HG03565 (cell line): ENCODE results near the gene ARSD.
A peak's percentile ranks its signal among the peaks of the same experiment; 100 is the strongest.
"Not testable (repeated sequence)": the region's sequence is repeated elsewhere in the genome, so short reads cannot be mapped to it uniquely, and the experiment has no call there.

Source experiments
- ATAC-seq: cut with Tn5 transposase; IDR thresholded peaks from one replicate; pipeline ENCODE4 v1.9.1; 2021; ENCODE audit warnings: mild to moderate bottlenecking, moderate library complexity; ENCODE audit not compliant: unreplicated experiment

The ARSD gene, protein sequence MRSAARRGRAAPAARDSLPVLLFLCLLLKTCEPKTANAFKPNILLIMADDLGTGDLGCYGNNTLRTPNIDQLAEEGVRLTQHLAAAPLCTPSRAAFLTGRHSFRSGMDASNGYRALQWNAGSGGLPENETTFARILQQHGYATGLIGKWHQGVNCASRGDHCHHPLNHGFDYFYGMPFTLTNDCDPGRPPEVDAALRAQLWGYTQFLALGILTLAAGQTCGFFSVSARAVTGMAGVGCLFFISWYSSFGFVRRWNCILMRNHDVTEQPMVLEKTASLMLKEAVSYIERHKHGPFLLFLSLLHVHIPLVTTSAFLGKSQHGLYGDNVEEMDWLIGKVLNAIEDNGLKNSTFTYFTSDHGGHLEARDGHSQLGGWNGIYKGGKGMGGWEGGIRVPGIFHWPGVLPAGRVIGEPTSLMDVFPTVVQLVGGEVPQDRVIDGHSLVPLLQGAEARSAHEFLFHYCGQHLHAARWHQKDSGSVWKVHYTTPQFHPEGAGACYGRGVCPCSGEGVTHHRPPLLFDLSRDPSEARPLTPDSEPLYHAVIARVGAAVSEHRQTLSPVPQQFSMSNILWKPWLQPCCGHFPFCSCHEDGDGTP

DNA sequence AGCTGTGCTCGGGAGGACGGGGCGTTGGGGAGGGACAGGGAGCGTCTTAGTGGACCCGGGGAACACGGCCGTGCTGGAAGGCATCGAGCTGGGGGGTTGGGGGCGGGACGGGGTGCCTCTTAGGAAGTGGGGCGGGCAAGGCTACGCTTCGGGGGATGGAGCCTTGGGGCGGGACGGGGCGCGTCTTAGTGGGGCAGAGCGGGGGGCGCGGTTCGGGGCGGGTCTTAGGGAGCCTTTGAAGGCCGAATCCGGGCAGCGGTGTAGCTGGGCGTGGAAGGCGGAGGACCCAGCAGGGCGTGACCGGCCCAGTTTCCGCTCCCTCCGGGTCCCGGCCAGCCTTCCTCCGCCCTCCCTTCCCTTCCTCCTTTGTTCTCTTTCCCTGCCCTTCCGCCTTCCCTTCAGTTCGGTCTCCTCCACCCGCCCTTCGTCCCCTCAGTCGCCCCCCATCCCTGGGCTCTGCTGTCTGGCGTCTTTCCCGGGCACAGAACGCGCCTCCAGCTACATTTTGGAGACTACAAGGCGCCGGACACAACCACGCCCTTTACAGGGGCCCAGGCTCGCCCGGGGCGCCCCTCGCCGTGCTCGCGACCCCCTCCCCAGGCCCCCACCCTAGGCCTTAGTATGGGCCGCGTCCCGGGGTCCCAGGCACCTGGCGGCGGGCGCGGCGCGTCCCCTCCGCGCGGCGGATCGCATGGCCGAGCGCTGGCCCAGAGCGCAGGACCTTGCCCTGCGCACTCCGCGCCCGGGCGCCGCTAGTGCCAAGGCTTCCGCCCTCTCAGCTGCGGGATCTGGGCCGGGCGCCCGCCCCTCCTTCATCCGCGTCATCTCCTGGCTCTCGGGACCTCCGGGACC, at the start of gene ARSD:
TSS of gene ARSD (minus strand) at position 757 of the 852 bp plus-strand sequence. CDS start at position 693, 64 bp downstream.
- ATAC-seq, result peak; percentile 76

DNA sequence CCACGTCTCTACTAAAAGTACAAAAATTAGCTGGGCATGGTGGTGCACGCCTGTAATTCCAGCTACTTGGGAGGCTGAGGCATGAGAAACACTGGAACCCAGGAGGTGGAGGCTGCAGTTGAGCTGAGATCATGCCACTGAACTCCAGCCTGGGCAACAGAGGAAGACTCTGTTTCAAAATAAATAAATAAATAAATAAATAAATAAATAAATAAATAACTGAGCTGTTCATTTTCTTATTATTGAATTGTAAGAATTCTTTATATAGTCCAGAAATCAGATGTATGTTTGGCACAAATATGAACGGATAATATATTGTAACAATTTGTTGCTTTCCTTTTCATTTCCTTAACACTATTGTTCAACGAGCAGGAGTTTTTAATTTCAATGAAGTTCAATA, 49.5 kb upstream of the ARSD start:
- not testable (repeated sequence) for ATAC-seq

DNA sequence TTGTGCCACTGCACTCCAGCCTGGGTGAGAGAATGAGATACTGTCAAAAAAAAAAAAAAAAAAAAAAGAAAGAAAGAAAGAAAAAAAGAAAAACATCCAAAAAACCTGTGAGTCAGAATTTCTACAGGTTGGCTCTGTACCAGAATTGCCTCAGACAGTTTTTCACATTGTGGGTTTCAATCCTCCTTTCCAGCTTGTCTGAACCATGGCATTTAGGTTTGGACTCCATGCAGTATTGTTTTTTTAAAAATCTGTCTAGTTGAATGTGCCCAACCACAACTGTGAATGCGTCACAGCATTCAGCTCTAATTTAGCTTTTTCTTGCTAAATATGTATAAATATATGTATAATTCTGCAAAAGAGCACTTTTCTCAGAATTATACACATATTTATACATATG, 45.8 kb upstream of the ARSD start:
- ATAC-seq, result no peak

DNA sequence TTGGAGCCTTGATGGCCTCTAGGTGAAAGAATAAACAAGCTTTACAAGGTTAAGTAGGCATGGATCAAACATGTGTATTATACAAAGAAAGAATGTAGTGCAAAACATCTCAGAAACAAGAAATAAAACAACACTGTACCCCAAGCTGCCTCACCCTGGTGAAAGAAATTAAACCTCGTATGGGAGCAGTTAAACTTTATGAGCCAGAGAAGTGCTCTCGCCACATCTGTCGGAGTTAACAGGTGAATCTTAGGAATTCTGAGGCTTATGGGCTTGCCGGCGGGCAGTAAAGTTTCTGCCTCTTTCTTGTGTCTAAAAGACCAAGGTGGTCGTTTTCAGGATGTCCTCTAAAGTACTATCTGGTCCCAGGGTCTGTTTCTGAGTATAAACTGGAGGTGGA, 43.3 kb upstream of the ARSD start:
- ATAC-seq, result no peak

DNA sequence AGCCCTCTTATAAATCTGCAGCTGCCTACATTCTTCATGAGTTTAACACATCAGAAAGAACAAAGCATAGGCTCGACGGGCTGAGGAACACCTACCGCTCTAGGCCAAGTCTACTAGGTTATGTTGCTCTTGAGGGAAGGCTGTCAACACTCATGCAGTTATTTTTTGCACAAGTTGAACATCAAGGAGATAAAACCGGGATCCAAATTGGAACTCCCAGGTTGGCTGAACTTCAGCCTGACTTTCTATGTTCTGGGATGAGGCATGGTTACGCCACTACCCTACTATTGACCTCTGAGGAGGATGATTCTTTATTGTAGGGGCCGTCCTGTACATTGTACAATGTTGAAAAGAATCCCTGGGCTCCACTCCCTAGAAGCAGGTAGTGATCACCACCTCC, 39.9 kb upstream of the ARSD start:
- ATAC-seq, result no peak

DNA sequence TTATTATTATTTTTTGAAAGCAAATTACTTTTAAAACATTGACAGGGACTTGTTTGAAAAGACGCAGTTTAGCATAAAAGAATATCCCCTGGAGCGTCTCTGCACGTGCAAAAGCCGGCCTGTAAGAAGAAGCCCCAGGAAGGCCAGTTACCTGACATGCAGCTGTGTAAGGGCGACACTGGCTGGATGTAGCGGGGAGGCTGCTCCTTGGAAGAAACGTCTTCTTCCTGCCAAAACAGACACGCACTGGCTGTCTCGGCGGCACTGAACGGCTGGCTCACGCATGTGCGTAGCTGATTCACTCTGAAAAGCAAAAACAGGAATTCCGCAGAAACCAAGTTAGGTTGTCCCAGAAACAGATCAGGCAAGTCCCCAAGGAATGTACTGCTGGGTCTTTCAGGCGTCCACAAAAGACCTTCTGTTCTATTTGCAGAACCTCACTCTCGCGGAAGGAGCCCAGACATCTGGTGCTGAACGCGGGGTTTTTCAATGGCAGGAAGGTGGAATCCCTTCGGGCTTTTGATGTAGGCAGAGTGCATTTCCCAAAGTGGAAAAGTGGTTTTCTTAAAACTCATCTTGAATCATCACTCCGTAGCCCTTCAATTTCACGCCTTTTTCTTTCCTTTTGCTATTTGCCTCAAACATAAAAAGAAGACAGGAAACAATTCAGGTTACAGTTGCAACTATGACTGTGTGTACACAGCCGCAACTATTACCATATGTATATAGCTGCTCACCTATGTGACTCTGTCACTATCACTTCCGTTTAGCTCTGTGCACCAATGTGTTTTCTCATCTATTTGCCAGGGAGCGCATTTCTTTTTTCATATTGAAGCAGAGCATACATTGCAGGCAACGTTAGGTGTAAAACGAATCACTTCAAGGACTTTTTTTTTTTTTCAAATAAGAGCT, 39.1 kb upstream of the ARSD start:
- ATAC-seq, result no peak

DNA sequence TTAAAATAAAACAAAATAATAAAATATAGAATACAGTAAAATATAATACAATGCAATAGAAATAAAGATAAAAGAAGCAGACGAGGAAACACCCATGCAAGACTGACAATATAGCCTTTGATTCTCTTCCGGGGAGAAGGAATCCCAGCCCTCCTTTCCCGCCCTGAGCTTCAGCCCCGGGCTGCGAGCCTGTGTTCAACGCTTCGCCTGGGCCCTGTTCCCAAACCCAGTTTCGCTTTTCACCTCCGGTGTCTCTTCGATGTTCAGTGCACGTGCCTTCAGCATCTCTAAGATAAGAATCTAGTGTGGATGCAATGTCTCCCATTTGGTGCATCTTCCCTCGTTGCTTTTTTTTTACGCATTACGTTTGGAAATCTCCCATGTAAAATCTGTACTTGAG, 38.4 kb upstream of the ARSD start:
- ATAC-seq, result no peak

DNA sequence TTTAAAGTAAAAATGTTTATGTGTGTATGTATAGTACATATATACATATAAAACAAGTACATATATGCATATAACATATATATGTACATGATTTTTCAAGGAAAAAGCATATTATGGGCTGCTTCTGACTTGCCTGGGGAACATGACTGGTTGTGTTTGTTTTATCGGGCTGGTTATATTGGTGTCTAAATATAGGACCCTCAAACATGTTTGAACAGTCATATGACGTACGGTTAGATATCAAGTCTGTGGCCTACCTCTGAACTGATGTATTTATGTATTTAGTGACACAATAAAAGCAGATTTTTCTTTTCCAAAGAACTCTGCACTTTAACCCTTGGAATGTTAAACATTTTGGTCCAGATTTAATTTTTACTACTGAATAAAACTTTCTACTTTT, 37.9 kb upstream of the ARSD start:
- no peak for ATAC-seq

DNA sequence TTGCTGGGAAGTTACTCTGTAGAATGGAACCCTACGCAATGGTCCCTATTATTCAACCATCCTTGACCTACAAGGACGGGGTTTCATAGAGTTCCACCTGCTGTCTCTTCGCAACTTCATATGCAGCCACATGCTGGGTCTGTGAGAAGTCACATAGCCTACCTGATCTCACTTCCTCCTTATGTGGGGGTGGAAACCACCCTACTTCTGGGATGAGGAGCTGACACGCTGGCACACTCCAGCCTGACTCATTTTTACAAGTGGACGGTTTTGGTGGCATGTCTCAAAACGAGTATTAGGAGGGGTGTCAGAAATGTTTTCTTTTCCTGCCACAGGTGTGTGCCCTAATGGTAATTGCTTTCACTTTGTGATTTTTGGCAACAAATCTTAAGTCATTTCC, 36.8 kb upstream of the ARSD start:
- peak; percentile 63 for ATAC-seq

DNA sequence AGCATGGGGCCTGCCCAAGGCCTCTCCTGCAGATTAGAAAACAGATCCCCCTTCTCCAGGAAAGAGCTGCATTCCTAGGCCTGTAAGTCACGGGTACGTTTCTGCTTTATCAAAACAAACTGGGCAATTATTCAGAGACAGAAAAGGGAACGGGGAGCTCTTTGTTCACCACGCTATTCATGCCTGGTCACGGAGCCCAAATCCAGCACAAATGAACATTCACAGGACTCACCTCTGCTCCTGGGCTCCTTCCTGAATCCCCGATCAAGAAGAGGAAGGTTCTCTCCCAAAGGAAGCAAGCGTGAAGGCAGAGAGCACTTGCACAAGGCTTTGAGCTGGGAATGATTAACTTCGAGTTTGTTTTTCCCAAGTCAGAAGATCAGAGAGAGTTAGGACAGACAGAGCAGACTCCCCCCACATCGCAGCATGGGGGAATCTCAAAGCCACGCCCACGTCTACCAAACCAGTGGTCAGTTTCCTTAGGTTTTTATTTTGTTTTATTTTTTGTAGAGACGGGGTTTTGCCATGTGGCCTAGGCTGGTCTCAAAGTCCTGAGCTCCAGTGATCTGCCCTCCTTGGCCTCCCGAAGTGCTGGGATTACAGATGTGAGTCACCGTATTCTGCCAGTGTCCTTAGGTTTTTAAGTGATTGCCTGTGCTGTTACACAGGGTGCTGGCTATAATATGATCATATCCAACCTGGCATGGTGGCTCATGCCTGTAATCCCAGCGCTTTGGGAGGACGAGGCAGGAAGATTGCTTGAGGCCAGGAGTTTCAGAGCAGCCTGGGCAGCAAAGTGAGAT, 35.1 kb upstream of the ARSD start:
- ATAC-seq, result not testable (repeated sequence)

DNA sequence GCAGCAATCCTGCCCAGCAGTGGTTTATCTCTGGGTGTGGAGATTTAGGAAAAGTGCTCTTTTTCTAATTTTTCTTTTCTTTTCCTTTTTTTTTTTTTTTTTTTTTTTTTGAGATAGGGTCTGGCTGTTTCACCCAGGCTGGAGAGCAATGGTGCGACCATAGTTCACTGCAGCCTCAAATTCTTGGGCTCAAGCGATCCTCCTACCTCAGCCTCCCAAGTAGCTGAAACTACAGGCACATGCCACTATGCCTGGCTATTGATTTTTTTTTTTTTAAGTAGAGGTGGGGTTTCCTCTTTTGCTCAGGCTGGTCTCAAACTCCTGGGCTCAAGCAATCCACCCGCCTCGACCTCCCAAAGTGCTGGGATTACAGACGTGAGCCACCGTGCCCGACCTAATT, 34.3 kb upstream of the ARSD start:
- ATAC-seq, result not testable (repeated sequence)

DNA sequence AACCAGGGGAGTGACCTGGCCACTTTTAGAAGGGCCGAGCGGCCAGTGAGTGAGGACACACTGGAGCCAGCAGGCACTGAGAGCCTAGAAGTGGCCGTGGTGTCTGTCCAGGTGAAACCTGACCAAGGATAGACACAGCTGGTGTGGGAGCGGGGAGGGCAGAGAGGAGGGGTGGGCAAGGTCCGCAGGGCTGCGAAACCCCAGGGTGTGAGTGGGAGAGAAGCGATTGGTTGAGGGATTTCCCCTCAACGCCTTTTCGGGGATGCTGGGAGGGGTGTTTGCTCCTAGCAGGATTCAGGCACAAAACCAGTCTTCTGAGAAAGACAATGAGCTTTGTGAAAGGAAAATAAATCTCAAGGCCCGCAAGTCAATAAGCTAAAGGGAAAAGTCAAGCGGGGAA, 33.2 kb upstream of the ARSD start:
- ATAC-seq, result no peak

DNA sequence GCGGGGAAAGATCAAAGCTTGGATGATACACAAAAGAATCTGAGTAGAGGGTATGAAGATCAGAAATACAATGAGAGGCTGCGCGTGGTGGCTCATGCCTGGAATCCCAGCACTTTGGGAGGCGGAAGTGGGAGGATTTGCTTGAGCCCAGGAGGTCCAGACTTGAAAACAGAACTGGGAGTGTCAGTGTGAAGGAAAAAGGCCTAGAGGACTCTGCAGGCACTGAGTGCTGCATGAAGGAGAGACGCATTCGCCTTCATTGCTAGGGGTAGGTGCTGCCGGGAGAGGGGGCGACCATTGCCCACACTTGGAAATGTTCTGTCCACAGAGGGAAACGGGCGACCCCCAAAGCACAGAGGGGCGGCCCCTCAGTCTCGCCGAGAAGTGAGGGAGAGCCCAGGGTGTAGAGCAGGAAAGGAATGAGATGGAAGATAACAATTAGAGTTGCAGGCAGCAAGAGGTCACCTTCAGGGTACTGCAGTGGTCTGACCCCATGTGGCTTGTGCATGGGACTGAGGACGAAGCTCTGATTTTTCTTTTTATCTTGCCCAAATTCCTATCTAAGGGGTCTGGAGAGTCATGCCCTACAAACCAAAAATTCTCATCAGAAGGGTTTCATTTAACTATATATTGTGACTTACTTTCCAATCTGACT, 31.8 kb upstream of the ARSD start:
- no peak for ATAC-seq

DNA sequence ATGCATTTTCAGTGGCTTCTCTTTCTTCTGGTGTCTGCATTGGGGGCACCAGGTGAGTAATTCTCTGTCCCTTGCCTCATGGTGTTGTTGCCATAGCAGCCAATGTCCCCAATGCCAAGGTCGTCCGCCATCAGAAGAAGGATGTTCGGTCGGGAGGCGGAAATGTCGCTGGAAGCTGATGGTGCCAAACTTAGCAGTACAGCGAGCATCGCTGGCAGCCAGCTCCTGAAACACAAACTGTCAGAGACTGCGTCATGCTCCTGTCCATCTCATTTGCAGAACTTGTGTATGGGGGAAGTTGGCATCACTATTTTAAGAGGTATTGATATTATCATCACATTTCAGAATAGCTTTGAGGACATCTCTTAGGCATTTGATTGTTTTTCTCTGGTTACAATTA, 29.1 kb upstream of the ARSD start:
- ATAC-seq, result no peak

DNA sequence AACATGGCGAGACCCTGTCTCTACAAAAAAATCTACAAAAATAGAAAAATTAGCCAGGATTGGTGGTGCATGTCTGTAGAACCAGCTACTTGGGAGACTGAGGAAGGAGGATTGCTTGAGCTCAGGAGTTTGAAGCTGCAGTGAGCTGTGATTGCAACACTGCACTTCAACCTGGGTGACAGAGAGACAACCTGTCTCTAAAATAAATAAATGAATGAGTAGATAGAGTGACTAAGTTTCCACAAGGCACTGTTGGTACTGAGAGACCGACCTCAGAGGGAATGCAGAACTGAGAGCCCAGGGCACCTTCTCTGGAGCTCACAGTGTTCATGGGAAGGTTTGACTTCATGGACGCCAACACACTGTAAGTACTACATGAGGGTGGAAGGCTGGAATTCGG, 26.7 kb upstream of the ARSD start:
- no peak for ATAC-seq

DNA sequence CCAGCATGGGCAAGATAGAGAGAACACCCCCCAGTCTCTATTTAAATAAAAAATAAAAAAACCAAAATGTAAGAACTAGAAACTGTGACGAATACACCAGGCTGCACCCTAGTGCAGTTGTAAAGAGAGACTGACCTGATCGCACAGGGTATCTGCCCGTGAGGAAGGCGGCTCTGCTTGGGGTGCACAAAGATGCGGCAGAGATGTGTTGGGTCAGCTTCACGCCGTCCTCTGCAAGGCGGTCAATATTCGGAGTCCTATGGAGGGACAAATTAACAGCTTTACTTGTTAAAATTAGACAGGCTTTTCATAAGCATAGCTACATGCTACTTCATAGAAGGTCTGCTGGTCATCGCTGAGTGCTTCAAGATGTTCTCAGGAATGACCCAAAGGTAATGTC, 26.1 kb upstream of the ARSD start:
- ATAC-seq, result no peak

DNA sequence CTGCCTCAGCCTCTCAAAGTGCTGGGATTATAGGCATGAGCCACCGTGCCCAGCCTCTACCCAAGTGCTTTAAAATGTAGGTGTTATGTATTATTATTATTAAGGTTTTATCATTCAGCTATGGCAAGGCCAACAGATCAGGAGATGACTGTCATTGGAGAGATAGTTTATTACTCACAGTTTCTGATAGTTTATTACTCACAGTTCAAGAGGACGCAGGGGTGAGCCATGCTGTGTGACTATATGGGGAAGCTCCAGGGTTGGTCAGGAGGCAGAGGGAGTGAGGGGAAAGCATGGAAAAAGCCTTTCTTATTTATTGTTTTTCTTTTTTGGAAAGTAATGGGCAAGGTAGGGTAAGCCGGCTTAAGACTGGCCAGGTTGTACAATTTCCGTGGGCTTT, 25.4 kb upstream of the ARSD start:
- ATAC-seq, result no peak

DNA sequence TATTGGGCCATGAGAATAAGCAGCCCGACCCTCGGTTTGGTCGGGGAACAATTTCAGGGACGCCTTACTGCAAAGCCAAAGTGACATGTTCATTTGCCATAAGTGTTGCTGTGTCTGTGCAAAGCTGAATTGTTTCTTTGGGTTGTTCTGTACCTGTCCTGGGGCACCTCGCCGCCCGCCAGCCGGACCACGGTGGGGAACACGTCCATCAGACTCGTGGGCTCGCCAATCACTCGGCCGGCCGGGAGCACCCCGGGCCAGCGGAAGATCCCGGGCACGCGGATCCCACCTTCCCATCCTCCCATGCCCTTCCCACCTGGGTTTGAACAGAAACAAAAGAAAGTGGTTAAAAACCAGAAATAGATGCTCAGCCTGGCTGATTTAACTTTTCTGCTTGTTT, 8.8 kb upstream of the ARSD start:
- ATAC-seq, result not testable (repeated sequence)
